Measurements from ENCODE around the gene TMEM183A.

GRCh38 chr1:203041351-203041932, 34.3 kb downstream of the TMEM183A start:
- TF ChIP-seq, protein P1, sequence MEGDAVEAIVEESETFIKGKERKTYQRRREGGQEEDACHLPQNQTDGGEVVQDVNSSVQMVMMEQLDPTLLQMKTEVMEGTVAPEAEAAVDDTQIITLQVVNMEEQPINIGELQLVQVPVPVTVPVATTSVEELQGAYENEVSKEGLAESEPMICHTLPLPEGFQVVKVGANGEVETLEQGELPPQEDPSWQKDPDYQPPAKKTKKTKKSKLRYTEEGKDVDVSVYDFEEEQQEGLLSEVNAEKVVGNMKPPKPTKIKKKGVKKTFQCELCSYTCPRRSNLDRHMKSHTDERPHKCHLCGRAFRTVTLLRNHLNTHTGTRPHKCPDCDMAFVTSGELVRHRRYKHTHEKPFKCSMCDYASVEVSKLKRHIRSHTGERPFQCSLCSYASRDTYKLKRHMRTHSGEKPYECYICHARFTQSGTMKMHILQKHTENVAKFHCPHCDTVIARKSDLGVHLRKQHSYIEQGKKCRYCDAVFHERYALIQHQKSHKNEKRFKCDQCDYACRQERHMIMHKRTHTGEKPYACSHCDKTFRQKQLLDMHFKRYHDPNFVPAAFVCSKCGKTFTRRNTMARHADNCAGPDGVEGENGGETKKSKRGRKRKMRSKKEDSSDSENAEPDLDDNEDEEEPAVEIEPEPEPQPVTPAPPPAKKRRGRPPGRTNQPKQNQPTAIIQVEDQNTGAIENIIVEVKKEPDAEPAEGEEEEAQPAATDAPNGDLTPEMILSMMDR (IDR thresholded peaks at IDR 0.05): no peak
- TF ChIP-seq POLR2A (IDR thresholded peaks at IDR 0.05): no peak

Measured in lower leg skin (tissue), 3 donors.